Activated T-cell treated with anti-CD3 and anti-CD28 coated beads for 1 hour (primary cell): Measurements from ENCODE around the gene ALDH3A1.

Source experiments
- DNase-seq: peaks from one replicate; pipeline ENCODE4 v3.0.0-alpha.2; 2020; ENCODE audit warnings: low read depth

Gene ALDH3A1

DNA sequence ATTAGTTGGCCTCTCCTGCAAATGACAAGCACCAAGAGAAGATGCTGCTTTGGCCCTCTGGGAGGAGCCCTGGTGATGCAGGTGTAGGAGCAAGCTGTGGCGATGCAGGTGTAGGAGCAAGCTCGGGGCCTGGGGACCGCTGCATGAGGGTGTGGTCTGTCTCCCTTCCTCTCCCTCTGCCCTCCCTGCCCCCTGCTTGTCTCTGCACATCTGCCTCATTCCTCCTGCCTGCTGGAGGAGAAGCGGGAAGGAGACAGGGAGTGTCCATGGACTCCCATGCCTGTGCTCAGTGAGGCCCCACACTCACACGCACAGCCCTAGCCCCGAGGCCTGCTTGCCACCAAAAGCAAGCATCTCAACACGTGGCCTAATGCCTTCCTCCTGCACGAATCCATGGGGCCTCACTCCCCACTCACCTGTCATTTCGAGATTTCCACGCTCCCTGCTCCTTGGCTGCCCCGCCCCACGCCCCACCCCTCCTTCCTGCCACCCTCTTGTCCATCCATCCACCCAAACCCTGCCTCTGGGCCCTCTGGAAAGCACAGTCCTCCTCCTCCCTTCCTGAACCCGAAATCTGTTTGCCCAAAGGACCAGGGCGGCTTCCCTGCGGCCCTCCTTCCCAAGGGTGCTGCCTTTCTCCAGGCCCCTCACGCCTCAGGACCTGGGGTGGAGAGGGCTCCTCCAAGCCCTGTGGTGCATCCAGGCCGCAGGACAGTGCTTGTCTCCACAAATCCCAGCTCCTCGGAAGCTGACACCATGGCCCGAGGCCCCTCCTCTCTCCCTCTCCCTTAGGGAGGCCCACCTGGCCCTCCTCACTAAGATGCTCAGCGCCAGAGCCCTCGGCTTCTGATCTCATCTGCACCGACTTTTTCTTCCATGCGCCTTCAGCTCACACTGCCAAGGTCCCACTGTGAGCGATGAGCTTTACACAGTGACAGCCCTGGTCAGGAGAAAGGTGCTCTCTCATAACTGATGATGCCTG lies 11.8 kb upstream of the ALDH3A1 start:
- DNase-seq: no peak

DNA sequence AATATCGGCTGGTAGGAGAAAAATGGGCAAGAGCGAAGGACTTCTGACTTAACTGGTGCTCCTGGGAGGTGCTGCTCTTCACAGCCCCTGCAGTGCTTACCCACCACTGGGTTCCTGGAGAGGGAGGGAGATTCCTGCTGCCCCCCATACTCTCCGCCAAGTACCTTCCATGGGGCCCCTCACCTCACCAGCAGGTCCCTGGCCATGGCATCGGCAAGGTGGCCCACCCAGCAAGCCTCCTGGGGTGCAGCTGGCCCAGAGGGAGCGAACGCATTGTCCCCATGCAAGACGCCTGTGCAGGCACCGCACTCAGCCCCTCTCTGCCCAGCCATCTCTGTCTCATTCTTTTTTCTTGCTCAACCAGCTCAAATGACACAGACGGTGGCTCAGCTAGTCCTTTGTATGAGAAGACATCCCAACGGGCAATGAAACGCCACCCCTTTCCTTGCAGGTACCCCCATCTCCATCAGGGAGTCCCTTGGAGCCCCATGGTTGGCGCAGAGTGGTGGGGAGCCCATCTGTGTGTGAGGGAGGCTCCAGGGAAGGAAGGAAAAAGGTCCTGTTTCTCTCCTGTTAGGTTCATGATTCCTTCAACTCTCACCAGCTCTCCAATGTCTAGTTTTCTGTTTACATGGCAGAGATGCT lies 9.6 kb upstream of the ALDH3A1 start:
- no peak for DNase-seq

DNA sequence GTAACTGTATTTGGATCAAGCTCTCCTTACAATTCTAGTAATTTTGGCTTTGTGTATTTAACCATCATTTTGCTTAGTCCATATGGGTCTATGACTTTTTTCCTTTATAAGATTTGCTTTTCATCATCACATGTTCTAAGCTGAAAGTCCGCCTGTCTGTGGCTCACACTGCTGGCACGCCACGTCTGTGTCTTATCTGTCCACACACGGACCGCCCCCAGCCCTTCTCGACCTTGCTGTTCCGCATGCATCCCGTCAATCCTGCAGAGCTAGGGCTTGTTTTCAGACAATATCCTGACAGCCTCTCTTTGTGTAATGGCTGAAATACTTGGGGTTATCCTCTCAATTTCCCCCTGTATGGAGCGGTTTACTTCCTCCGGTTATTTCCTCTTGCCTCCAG lies 8.4 kb upstream of the ALDH3A1 start:
- DNase-seq: no peak

DNA sequence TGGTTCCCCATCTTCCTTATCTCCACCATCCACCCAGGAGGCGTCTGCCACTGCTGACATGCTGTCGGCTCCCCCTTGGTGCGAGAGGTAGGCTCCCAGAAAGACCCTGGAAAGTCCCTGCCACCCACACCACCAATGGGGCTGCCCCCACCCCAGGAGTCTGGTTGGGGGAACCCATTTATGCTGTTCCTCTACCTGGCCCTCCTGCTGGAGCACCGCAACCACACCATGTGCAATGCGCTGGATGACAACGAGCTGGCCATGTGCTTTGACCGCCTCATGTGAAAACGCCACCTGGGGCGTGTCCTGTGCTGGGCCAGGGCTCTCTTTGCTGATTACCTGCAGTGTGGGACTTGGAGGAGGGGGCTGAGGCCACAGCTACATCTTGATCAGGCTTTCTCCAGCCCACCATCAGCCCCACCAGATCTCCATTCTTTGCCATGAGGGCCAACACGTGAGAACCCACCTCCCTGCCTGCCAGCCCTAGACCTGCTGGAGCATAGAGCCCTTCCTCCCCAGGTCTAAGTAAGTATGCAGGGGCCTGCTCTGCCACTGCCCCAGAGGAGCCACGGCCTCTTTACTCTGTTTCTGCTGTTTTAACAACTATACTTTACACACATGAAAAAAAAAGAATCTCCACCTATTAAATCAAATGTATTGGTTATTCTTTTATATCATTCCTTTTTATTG lies 7.9 kb upstream of the ALDH3A1 start:
- no peak for DNase-seq

DNA sequence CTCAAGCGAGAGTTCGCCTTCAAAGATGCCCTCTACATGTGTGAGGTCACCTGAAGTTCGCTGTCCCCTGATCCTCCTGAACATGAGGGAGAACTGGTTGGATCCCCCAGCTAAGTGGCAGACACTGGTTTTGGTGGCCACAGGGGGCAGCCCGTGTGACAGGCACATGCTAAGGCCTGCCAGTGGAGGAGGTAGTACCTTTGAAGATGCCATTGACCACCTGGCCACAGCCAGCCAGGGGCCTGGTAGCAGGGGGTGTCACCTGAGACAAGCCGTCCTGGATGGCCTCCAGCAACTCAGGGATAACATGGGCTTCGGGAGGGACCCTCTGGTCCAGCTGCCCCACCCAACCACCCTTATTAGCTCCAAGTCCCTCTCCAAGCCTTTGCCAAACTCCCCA lies 7.3 kb upstream of the ALDH3A1 start:
- DNase-seq: no peak

DNA sequence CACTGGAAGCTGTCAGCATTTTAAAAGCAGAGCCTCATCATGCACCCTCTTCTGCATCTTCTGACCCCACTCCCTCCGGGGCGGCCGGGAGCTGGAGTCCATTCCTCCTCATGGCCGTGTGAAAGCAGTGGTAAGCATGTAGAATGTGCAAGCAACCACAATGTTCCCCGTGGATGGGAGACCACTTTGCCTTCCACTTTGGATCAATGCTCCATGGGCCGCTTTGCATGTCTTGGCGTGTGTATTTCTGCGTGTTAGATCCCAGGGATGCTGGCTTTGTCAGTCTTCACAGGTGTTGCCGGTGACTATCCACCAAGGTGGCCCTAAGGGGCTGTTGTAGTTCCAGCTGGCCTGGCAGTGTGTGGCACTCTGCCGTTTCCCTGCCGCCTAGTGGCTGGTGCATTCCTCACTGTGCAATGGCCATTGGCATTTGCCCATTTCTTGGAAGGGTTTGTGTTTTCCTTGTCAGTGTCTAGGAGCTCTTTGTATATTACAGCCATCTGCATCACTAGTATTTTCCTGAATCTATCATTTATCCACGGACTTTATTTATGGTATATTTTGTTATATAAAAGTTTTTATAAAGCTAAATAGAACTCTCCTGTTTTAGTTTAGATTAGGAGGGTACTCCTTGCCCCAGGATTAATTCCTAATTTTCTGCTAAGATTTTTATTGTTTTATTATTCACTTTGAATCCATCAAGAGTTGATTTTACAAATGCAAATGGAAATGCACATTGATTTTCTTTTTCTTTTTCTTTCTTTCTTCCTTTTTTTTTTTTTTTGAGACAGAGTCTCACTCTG lies 5.8 kb upstream of the ALDH3A1 start:
- no peak for DNase-seq

DNA sequence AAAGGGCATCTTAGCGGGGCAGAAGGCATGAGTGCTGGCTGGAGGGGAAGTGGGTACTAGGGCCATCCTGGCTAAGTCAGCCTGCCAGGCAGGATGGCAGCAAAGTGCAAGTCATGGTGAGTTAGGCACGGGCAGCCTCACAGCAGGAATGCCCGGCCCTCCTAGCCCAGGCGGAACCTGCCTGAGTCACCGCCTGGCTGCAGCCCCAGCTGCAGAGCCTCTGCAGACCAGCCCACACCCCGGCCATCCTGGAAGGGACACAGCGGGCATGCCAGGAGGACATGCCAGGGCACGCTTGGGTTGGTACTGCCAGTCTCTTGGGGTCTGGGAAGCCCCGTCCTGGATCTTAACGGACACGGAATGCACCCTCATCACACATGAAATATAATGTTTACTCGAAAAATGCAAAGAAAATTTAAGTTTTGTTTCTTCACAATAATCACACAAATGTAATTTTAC lies 5.0 kb upstream of the ALDH3A1 start:
- no peak for DNase-seq

DNA sequence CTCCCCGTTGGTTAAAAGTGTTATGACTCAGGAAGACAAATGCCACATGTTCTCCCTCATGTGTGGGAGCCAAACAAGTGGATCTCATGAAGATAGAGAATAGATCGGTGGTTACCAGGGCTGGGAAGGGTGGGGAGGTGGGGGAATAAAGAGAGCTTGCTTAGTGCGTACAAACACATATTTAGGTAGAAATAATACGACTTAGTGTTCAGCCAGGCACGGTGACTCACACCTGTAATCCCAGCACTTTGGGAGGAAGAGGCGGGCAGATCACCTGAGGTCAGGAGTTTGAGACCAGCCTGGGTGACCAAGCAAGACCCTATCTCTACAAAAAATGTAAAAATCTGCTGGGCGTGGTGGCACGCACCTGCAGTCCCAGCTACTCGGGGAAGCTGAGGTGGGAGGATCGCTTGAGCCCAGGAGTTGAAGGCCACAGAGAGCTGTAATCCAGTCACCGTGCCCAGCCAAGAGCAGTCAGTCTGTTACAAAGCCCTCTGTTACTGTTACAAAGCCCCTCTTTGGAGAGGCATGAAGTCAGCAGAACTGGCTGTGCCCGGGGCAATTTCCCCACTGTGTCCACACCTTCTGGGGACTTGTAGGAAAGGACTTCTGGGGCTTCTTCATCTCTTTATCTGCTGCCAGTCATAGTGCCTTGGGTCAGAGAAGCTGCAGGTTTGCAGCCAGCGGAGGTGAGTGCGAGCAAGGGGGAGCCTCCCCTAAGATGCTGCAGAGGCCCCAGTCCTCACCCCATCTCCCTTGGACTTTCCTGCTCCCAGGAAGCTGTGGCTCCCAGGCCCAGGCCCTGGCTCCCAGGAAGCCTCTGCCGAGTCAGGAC lies 4.3 kb upstream of the ALDH3A1 start:
- DNase-seq: no peak

DNA sequence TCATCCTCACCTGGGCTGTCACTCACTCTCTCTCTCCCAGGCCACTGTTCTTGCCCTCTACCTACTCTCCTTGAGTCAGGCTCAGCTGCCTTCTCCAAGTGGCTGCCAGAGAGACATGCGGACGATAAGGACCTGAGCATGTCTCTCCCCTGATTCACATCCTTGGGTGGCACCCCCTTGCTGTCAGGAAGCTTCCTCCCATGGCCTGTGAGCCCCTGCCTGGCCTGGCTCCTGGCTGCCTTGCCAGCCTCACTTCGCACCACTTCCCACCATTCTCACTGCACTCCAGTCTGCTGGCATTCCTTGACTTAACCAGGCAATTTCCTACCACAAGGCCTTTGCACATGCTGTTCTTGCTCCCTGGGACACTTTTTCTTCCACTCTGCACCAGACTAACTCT lies 2.7 kb upstream of the ALDH3A1 start:
- no peak for DNase-seq

DNA sequence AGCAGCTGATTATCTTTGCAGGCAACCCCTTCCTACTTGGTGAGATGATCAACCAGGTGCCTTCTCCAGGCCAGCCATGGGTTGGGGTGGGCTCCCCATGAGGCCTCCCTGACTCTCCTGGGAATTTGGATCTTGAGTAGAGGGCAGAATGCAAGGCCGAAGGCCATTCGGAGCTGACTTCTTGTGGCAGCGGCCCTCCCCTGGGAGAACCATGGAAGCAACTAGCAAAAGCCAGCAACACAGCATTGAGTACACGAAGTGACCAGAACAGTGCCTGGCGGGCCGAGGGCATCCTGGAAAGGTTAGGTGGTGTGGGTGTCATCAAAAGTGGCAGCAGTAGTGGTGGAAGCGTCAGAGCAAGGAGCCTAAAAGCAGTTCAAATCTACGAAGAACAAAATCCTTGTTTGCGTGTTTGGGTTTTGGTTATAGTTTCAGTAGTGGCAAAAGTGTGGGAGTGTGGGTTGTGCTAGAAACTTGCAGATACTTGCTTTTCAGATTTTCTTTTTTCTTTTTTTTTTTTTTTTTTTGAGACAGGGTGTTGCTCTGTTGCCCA lies 2.0 kb upstream of the ALDH3A1 start:
- DNase-seq: no peak

DNA sequence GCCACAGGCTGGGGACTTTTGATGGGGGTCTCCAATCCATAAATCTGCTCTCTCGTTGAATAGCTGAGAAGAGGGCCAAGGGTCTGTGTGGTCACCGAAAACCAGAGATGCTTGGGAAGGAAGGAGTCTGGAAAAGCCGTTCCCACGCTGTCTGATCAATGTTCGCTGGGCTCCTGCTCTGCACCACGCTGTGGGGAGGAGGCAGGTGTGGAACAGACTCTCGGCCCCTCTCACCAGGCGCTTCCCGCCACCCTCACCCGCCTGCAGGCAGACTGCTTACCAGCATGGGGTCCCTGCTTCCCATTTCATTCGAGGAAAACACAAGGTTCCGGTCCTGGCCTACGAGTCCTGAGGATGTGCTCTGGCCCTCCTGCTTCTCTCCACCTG lies 702 bp upstream of the ALDH3A1 start:
- DNase-seq: no peak

DNA sequence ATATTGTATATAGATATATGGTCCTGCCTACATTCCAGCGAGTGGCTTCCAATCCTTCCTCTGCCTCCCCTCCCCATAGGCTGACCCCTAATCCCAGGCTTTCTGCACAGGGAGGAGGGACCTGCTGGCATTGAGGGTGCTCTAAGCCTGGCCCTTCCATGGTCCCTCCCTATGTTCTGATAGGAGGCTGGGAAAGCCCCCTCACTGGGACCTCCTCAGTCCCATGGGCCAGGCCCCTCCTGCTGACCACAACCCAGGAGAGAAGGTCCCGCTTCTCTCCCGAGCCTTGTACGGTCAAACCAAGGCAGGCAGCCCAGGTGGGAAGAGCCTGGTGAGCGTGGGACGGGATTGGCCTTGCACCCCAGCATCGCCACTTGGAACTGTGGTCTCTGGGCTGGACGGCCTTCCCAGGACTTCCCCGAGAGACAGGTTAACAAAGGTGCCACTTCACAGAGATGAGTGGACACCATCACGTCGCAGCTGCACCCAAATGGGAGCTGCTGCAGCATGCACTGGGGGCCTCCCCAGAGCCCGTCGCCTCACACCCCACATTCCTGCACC lies 859 bp downstream of the ALDH3A1 start:
- no peak for DNase-seq

DNA sequence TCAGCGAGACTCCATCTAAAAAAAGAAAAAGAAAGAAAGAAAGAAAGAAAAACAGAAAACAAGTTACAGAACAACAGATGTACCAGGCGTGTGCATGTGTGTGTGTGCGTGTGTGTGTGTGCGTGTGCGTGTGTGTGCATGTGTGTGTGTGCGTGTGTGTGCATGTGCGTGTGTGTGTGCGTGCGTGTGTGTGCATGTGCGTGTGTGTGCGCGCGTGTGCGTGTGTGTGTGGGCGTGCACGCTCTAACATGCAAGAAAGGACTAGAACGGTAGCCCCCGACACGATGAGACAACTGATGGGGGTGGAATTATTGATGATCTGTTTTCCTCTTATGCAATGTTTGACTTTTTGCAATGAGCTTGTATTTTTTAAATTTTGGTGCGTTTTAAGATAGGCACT lies 1.6 kb downstream of the ALDH3A1 start:
- no peak for DNase-seq

DNA sequence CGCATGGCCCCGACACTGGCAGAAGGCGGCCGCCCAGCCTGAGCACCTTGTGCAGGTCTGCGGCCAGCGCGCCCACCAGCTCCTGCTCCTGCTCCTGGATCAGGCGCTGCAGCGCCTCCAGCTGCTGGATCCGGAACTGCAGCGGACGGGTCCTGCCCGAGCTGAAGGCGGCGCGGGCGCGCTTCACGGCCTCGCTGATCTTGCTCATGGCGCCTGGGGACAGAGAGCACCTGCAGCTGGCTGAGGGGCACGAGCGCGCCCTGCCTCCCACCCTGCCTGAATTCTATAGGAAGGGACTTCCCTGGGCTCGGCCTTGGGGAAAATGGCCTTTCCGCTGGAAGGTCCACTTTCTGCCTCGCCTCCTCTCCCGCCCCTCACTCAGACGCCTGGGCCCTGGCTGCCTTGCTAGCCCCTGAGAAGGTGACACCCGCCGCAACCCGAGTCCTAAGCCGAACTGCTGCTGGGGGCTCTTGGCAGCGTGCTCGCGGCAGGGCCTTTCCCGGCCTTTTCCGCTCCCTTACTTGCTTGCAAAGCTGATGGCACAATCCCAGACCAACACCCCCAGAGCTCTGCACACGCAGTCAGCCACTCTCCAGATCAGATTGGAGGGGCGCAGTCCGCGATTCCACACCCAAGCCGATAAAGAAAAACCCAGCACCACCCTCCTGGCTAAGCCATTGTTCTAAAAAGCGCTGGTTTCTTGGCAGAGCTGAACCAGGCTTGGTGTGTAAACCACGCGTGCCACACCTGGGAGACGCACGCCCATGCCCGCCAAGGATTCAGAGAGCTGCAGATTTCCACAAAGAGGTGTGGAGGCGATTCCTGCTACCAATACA lies 3.0 kb downstream of the ALDH3A1 start:
- DNase-seq: peak; percentile 80

DNA sequence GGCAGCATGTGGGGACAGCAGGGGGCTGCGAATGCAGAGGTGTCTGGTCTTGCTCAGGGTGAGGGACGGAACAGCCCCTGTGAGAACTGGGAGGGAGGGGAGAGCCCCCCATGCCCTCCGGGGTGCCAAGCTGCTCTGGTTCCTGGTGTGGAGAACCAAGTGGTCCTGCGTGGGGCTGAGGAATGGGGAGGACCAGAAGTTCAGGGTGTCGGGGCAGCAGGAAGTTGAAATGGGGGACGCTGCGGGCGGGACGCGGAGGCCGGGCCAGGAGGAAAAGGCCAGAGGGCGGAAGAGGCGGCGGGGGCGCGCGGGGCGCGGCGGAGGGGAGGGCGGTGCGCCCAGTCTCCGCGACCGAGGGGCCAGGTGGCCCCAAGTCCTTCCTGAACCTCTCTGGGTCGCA lies 3.6 kb downstream of the ALDH3A1 start:
- DNase-seq: no peak

DNA sequence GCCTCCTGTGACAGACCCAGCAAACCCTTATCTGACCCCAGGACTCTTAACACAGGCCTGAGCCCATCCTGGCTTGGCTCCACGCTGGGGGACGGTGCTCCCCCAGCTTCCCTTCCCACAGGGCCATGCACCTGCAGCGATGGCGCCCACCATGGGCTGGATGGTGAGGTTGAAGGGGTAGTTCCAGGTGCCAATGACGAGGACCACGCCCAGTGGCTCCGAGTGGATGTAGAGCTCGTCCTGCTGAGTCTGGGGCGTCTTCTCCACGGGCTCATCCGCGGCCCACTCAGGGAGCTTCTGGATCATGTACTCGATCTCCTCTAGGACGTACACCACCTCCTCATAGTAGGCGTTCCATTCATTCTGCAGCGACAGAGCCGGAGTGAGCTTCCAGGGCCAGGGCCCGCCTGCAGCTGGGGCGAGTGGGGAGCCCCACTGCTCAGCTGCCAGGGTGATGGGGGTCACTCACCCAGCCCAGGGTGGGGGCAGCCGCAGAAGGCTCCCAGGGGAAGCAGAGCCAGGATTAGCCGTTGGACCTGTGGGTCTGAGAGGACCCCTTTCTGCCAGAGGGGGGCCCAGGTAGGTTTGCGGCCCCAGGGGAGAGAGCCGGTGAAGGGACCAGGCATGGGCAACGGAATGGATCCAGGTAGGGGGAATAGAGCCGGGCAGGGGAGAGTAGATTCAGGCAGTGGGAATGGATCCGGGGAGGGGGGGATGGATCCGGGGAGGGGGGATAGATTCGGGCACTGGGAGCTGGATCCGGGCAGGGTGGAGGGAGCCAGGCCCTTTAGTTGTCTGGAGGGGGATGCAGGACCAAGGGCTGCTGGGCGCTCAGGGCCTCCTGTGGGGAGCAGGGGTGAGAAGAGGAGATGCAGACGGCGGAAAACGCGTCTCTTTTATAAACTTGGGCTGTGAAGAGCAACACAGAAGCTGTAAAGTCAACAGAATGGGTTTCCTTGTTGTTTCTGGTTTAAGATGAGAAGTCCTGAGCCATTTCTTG lies 4.7 kb downstream of the ALDH3A1 start:
- DNase-seq: no peak

DNA sequence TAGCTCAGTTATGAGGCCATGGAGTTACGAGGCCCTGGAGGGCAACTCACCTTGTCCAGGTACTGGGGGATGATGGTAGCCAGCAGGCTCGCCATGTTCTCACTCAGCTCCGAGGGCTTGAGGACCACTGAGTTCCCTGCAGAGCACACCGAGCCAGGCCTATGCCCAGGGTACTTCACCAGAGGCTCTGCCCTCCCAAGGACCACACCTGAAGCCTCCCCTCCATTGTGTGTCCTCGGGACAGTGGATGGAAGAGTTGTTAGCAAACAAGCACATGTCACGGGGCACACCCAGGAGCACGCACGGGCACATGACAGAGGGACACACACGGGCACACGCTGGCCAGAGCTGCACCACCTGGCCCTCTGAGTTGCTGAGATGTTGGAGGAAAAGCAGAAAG lies 5.6 kb downstream of the ALDH3A1 start:
- DNase-seq: no peak

DNA sequence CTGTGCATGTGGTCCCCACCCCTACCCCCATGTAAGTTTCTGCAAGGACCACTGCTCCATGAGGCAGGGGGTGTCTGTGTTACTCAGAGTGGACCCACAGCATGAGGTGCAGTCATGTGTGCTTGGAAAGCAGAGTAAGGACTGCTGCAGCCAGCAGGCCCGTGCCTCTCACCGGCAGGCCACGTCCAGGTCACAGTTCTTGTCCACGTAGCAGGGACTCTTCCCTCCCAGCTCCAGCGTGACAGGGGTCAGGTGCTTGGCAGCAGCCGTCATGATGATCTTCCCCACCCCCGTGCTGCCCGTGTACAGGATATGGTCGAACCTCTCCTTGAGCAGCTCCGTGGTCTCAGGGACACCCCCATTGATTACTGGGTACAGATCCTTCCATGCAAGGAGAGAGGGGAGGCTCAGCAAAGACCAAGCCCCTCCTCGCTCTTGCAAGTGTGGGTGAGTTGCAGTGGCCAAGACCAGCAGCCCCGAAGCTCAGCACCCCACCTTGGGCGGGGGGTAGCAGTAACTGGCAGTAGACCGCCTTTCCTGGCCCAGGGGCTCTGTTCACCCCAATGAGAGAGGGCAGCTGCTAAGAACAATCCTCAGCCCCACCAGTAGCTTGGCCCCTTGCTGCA lies 6.2 kb downstream of the ALDH3A1 start:
- DNase-seq: no peak
